ELR (cell line): Measurements from ENCODE around the gene BLTP2.
A peak's percentile ranks its signal among the peaks of the same experiment; 100 is the strongest.

ENCODE experiments used
- DNase-seq: peaks from one replicate; pipeline ENCODE4 v3.0.0-alpha.2; 2015; ENCODE audit warnings: low read depth

Gene BLTP2

GRCh38 chr17:28598799-28599310, 46.1 kb downstream of the BLTP2 start, which contains the start of gene SPAG5:
TSS of gene SPAG5 (minus strand) at chr17:28599025. CDS start at chr17:28598946, 79 bp downstream.
- peak; percentile 95 for DNase-seq

GRCh38 chr17:28598389-28598788, 46.6 kb downstream of the BLTP2 start:
- no peak for DNase-seq

GRCh38 chr17:28597606-28598383, 47.2 kb downstream of the BLTP2 start:
- DNase-seq = no peak
